ENCODE measurements around the gene MYH3. TPM values are rescaled to one million over a fixed set of nuclear protein-coding genes. Genes with fewer than 3 reads are reported as not detected.

The MYH3 gene
- total RNA-seq, 1 experiment from 2014 or later: 0.63 TPM

DNA sequence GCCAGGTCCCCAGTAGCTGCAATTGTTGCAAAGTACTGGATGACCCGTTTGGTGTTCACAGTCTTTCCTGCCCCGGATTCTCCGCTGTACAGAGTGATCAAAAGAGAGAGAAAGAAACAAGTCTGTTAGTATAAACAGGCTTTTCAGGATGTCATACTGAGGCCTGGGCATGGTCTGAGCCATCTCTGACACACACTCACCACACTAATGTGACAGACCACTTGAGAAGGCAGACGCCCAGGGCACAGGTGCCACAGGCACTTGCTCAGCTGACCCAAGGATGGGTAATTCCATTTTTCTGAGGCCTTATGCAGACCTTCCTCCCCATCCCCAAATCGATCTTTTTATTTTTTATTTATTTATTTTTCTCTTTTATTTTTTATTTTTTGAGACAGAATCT is 7.5 kb downstream of the MYH3 start:
- DNase-seq (ENCODE audit: low read depth): no peak

- DNase-seq (ENCODE audit: low read depth): no peak
These were observed 8.2 kb downstream of the MYH3 start for GRCh38 chr17:10648956-10649355.

- DNase-seq (ENCODE audit: low read depth): no peak
These were observed 8.7 kb downstream of the MYH3 start for GRCh38 chr17:10648381-10648780.

GRCh38 chr17:10646392-10646990 is 10.6 kb downstream of the MYH3 start:
- peak; percentile 74 for DNase-seq (ENCODE audit: low read depth)

DNA sequence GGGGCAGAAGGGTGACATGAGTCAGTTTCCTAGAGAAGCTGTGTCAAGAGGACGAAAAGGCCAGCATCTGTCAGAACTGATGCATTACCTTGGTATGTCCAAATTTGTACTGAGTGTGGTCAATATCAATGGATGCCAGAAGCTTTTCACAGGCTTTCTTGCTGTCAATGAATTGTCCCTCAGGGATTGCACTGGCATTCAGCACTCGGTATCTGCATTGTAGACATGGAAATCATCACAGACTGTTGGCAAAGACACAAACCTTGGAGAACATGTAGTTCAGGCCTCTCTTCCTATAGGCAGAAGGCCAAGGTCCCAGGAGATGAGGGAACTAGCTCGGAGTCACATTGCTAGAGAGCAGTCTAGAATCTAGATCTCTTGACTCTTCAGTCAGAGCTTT is 16.6 kb downstream of the MYH3 start:
- DNase-seq (ENCODE audit: low read depth): no peak

DNA sequence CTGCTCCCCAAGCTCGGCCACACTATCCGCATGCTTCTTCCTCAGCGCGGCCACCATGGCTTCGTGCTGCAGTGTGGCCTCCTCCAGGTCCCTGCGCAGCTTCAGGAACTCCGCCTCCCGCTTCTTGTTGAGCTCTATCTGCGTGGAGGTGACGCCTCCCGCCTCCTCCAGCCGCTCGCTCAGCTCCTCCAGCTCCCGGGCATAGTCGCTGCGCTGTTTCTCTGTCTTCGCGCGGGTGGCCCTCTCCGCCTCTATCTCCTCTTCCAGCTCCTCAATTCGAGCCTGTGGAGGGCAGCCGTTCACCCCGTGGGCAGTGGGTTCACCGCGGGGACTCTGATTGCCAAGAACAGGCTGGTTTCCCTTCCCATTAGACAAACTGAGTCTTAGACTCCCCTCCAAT is 19.0 kb downstream of the MYH3 start:
- DNase-seq (ENCODE audit: low read depth): no peak

GRCh38 chr17:10635290-10635689 is 21.8 kb downstream of the MYH3 start:
- no peak for DNase-seq (ENCODE audit: low read depth)

GRCh38 chr17:10633738-10634379 is 23.2 kb downstream of the MYH3 start:
- no peak for DNase-seq (ENCODE audit: low read depth)

- no peak for DNase-seq (ENCODE audit: low read depth)
These were observed 25.4 kb downstream of the MYH3 start for GRCh38 chr17:10631701-10632100.

DNA sequence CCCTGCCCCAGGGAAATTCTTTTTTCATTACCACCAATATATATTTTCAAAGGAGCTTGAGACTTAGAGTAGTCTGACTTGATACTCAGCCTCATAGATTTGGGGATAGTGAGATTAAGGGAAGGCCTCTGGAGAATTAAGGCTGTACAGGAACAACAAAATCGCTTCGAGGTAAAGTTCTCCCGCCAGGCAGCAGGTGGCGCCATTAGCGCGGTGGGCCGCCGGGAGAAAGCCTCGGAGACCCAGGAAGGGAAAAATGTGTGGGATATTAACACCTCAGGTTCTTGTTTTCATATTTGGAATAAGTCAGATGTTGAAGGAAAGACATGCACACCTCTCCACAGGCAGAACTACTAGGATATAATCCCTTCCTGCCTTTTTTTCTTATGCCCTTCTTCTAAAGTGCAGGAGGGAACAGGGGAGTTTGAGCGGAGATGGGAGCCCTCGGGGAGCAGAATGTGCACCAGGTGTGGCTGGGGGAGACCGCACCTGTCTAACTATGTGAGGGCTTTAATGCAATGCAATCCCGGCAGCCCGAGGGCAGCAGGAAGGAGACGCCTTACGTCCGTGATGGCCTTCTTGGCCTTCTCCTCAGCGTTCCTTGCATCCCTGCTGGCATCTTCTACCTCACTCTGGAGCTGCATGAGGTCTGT is 25.9 kb downstream of the MYH3 start:
- peak; percentile 47 for DNase-seq (ENCODE audit: low read depth)

DNA sequence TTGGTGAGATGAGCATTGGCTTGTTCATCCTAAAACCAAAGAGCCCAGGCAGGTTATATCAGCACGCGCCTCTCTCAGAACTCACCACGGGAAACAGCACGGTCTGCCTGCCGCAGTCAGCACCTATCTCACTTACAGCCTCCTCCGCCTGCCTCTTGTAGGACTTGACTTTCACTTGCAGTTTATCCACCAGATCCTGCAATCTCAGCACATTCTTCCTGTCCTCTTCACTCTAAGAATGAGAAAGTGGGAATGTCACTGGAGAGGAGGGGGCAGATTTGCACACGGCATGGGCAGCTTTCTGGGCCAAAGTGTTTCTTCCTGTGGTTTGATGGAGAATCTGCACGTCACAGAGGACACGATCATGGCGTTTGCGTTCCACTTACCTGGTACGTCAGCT is 27.4 kb downstream of the MYH3 start:
- no peak for DNase-seq (ENCODE audit: low read depth)

GRCh38 chr17:10628756-10629155 is 28.4 kb downstream of the MYH3 start:
- DNase-seq (ENCODE audit: low read depth): no peak

GRCh38 chr17:10626390-10626789 is 30.7 kb downstream of the MYH3 start:
- DNase-seq (ENCODE audit: low read depth): no peak

- no peak for DNase-seq (ENCODE audit: low read depth)
These were observed 32.1 kb downstream of the MYH3 start for GRCh38 chr17:10624969-10625368.

- DNase-seq (ENCODE audit: low read depth): no peak
These were observed 33.3 kb downstream of the MYH3 start for GRCh38 chr17:10623737-10624338.

GRCh38 chr17:10622617-10623485 is 34.3 kb downstream of the MYH3 start:
- peak; percentile 45 for DNase-seq (ENCODE audit: low read depth)

DNA sequence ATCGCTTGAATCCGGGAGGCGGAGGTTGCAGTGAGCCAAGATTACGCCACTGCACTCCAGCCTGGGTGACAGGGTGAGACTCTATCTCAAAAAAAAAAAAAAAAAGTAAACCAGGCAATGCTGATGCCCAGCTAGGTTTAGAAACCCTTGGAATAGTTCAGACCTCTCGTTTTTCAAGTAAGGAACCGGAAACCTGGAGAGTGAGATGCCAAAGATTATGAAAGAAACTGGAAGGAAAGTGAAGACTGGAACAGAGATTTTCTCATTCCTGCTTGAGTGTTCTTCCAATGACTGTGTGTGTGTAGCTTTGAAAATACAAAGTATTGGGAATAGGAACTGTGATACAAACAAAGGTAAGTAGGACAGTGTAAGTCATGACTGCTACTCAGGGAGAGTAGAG is 35.7 kb downstream of the MYH3 start:
- DNase-seq (ENCODE audit: low read depth): no peak

- DNase-seq (ENCODE audit: low read depth): peak; percentile 20
These were observed 36.3 kb downstream of the MYH3 start for GRCh38 chr17:10620823-10621222.

DNA sequence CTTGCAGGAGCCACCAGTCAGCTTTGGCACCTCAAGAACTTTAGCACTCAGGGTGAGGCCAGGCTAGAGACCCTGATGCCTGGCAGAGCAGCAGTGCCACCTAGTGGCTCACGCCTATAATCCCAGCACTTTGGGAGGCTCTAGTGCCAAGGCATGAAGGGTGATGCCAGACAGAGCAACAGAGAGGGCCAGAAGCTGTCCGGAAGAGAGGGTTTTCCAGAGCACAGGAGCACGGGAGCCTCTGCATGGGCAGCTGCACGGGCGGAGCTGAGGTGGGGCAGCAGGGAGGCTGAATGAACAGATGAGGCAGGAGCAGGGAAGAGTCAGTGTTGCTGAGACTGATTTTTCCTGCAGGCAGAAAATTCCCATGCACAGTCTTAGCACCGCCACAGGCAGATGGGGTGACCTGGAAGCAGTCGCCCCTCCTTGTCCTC is 38.9 kb downstream of the MYH3 start:
- DNase-seq (ENCODE audit: low read depth): peak; percentile 86

GRCh38 chr17:10617120-10617505 is 40.0 kb downstream of the MYH3 start:
- no peak for DNase-seq (ENCODE audit: low read depth)

GRCh38 chr17:10616502-10617119 is 40.5 kb downstream of the MYH3 start:
- DNase-seq (ENCODE audit: low read depth): peak; percentile 82

Data from Daoy (cell line).